Erythroblast (primary cell): Measurements from ENCODE around the gene VIPR2.

Source experiments
- DNase-seq, 2 experiments: peaks; one replicate each; lab custom pipeline; 2025; lab: John Stamatoyannopoulos, UW
- GATA1 ChIP-seq: IDR thresholded peaks from 2 replicates; pipeline ENCODE4 v1.6.1; 2011; ENCODE audit warnings: low read depth, mild to moderate bottlenecking, control low read depth, low read length, moderate library complexity
- POLR2A ChIP-seq: IDR thresholded peaks from 2 replicates; pipeline ENCODE4 v1.6.1; 2011; ENCODE audit warnings: mild to moderate bottlenecking, low read length

VIPR2 gene

GRCh38 chr7:159027056-159027788, 117.4 kb downstream of the VIPR2 start:
- no peak for DNase-seq
- TF ChIP-seq GATA1 (no peak), POLR2A (no peak)

GRCh38 chr7:159026271-159027055, 118.2 kb downstream of the VIPR2 start:
- TF ChIP-seq GATA1 (no peak), POLR2A (no peak)
- DNase-seq, result no peak

- TF ChIP-seq POLR2A (no peak), GATA1 (no peak)
- no peak for DNase-seq
These were observed 119.4 kb downstream of the VIPR2 start for GRCh38 chr7:159025161-159025779.

- DNase-seq, result no peak
- TF ChIP-seq POLR2A, result no peak
- TF ChIP-seq GATA1, result no peak
These were observed 120.3 kb downstream of the VIPR2 start for GRCh38 chr7:159024280-159024951.

- no peak for DNase-seq
- no peak for TF ChIP-seq POLR2A
- TF ChIP-seq GATA1, result no peak
These were observed 120.9 kb downstream of the VIPR2 start for GRCh38 chr7:159023746-159024145.

GRCh38 chr7:159023206-159023605, 121.5 kb downstream of the VIPR2 start:
- no peak for DNase-seq
- TF ChIP-seq POLR2A (no peak), GATA1 (no peak)

GRCh38 chr7:159022238-159022993, 122.3 kb downstream of the VIPR2 start:
- no peak for TF ChIP-seq POLR2A
- no peak for TF ChIP-seq GATA1
- peak in 1 of 2 experiments; percentile 4 for DNase-seq

GRCh38 chr7:159020987-159021386, 123.7 kb downstream of the VIPR2 start:
- DNase-seq, result peak; percentile 4 to 15
- TF ChIP-seq GATA1 (no peak), POLR2A (no peak)

GRCh38 chr7:159019111-159019510, 125.6 kb downstream of the VIPR2 start:
- no peak for DNase-seq
- no peak for TF ChIP-seq GATA1
- TF ChIP-seq POLR2A, result no peak

GRCh38 chr7:159017741-159018140, 126.9 kb downstream of the VIPR2 start:
- no peak for TF ChIP-seq POLR2A
- TF ChIP-seq GATA1, result no peak
- no peak for DNase-seq

- DNase-seq, result no peak
- TF ChIP-seq GATA1 (no peak), POLR2A (no peak)
These were observed 127.5 kb downstream of the VIPR2 start for GRCh38 chr7:159017210-159017609.

GRCh38 chr7:159016591-159016990, 128.1 kb downstream of the VIPR2 start:
- TF ChIP-seq GATA1 (no peak), POLR2A (no peak)
- DNase-seq, result no peak
